Transverse colon (tissue), 4 donors: ENCODE measurements around the gene TUBB2A. TPM values are rescaled to one million over a fixed set of nuclear protein-coding genes. Genes with fewer than 3 reads are reported as not detected.
"Not testable (repeated sequence)": the region's sequence is repeated elsewhere in the genome, so short reads cannot be mapped to it uniquely, and the experiment has no call there.

Experiments
- DNase-seq: peaks from one replicate; pipeline ENCODE4 v3.0.0-alpha.2; 2019
- H3K27ac ChIP-seq, 4 donors: fragments of 200-600 bp; sonication (generic); 2 replicates each; pipeline ENCODE4 v1.5.1; 2016 to 2018; ENCODE audit warnings: inconsistent platforms in 4 of 4
- H3K27me3 ChIP-seq: fragments of 200-600 bp; sonication (generic); 2 replicates; pipeline ENCODE4 v1.5.1; 2017; ENCODE audit warnings: inconsistent platforms
- H3K36me3 ChIP-seq, 4 donors: fragments of 200-600 bp; sonication (generic); 2 replicates each; pipeline ENCODE4 v1.5.1; 2017 to 2019; ENCODE audit warnings: inconsistent platforms in 4 of 4
- H3K4me1 ChIP-seq, 4 donors: fragments of 200-600 bp; sonication (generic); 2 replicates each; pipeline ENCODE4 v1.5.1; 2017 to 2020; ENCODE audit warnings: inconsistent platforms in 4 of 4
- H3K4me3 ChIP-seq, 4 donors: fragments of 200-600 bp; sonication (generic); 1 replicate in 1 of 4; 2 replicates in 3 of 4; pipeline versions ENCODE4 v1.5.1 to v1.6.1; 2017 to 2019; ENCODE audit warnings: inconsistent platforms in 4 of 4
- H3K9me3 ChIP-seq, 2 donors: fragments of 200-600 bp; sonication (generic); 2 replicates each; pipeline ENCODE4 v1.5.1; 2017 to 2019; ENCODE audit warnings: inconsistent platforms in 2 of 2
- EP300 ChIP-seq: sonication (generic); formaldehyde crosslinking; IDR thresholded peaks from one replicate; pipeline ENCODE4 v1.6.1; 2017; ENCODE audit warnings: antibody characterized with exemption, low read depth
- POLR2A ChIP-seq: fragments of 450-650 bp; IDR thresholded peaks from one replicate; pipeline ENCODE4 v1.6.1; 2016; ENCODE audit warnings: antibody characterized with exemption, mild to moderate bottlenecking, moderate library complexity
- POLR2AphosphoS5 ChIP-seq, 3 donors: sonication (generic); formaldehyde crosslinking; IDR thresholded peaks; one replicate each; pipeline ENCODE4 v1.6.1; 2016; ENCODE audit warnings: antibody characterized with exemption in 3 of 3
- WGBS, 2 donors: methylation state at CpG; one replicate each; pipeline ENCODE4 v1.1.5; 2018; ENCODE audit warnings: low coverage in 1 of 2; 5-methylcytosine and 5-hydroxymethylcytosine counted together
- in situ Hi-C, 4 donors: fragments of 200-750 bp; cut with MboI; loops; one replicate each; pipeline versions ENCODE4 v1.15.0 to v1.15.1; 2017; ENCODE audit warnings: low sequenced_read_pairs in 3 of 4, low pct_ligation_motif_present in 1 of 4, low pct_unique_long_range_greater_than_20kb in 1 of 4
- intact Hi-C: fragments of 100-400 bp; cut with DNase I; formaldehyde crosslinking; loops from one replicate; pipeline ENCODE4 v1.15.1; 2023; ENCODE audit warnings: low total_unique reads
- total RNA-seq, 4 donors: library from RNA; depleted of rRNA; stranded (reverse); fragments of >200 nt; gene quantifications; one replicate each; pipeline ENCODE4 v1.1.0, GENCODE V29; 2016
- TF ChIP-seq, protein P1 (sequence below), 5 experiments: fragments of 200-600 bp in 3 of 5; fragments of 450-650 bp in 2 of 5; sonication (generic) in 3 of 5; IDR thresholded peaks; 1 replicate in 2 of 5; 2 replicates in 3 of 5; pipeline ENCODE4 v1.5.1; 2016 to 2017; ENCODE audit warnings: antibody characterized with exemption in 5 of 5, inconsistent platforms in 3 of 5, mild to moderate bottlenecking in 2 of 5, moderate library complexity in 1 of 5

The TUBB2A gene
- total RNA-seq, 4 donors from 2014 or later: 15.4 to 41.0 (median 29.4) TPM

- H3K9me3 ChIP-seq: no peaks in the 10 kb centered on the region
- no peaks in the 10 kb centered on the region for H3K4me1 ChIP-seq
- WGBS, 2 donors: 83 to 100% methylated on average over 1 to 2 of the region's 2 CpGs
- H3K27ac ChIP-seq: no peak overlapping the region
- in situ Hi-C loops (no loop called here), intact Hi-C loops (no loop called here)
- no peaks in the 10 kb centered on the region for H3K27me3 ChIP-seq
- H3K4me3 ChIP-seq: no peak overlapping the region
- TF ChIP-seq POLR2A (no peak), EP300 (no peak), POLR2AphosphoS5 (IDR thresholded peaks at IDR 0.05) (no peak)
- TF ChIP-seq, protein P1, sequence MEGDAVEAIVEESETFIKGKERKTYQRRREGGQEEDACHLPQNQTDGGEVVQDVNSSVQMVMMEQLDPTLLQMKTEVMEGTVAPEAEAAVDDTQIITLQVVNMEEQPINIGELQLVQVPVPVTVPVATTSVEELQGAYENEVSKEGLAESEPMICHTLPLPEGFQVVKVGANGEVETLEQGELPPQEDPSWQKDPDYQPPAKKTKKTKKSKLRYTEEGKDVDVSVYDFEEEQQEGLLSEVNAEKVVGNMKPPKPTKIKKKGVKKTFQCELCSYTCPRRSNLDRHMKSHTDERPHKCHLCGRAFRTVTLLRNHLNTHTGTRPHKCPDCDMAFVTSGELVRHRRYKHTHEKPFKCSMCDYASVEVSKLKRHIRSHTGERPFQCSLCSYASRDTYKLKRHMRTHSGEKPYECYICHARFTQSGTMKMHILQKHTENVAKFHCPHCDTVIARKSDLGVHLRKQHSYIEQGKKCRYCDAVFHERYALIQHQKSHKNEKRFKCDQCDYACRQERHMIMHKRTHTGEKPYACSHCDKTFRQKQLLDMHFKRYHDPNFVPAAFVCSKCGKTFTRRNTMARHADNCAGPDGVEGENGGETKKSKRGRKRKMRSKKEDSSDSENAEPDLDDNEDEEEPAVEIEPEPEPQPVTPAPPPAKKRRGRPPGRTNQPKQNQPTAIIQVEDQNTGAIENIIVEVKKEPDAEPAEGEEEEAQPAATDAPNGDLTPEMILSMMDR (IDR thresholded peaks at IDR 0.05): no peak
- no peak for DNase-seq
- no peaks in the 10 kb centered on the region for H3K36me3 ChIP-seq
Measured at GRCh38 chr6:3181105-3181504, 23.8 kb upstream of the TUBB2A start.

GRCh38 chr6:3179945-3180344, 22.6 kb upstream of the TUBB2A start:
- intact Hi-C loops, H3K9me3 ChIP-seq, DNase-seq, H3K4me3 ChIP-seq, in situ Hi-C loops, H3K36me3 ChIP-seq, H3K27ac ChIP-seq, H3K4me1 ChIP-seq, H3K27me3 ChIP-seq: not testable (repeated sequence)
- WGBS, 2 donors: 46% methylated on average over 4 of the region's 8 CpGs; no CpG with 5 or more reads in 1 of the 2 donors

DNA sequence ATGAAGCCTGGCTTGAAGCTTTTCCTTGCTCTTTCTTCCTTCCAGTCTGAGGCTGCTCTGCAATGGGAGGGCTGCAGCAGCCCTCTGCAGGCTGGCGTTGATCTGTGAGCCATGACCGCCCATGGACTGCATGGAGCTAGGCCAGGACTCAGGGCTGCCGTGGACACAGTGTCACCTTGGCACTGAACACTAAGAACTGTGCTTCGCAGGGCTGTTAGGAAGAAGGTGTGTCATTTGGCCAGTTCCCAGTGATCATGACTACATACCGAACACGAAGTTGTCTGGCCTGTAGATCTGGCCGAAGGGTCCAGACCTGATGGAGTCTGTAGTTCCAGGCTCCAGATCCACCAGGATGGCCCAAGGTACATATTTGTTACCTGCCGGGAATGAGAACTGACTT, 21.3 kb upstream of the TUBB2A start:
- H3K4me1 ChIP-seq, in situ Hi-C loops, intact Hi-C loops, DNase-seq, H3K36me3 ChIP-seq, H3K27ac ChIP-seq, H3K4me3 ChIP-seq, H3K9me3 ChIP-seq, H3K27me3 ChIP-seq: not testable (repeated sequence)
- 69 to 74% methylated on average over 4 to 5 of the region's 8 CpGs for WGBS, 2 donors

GRCh38 chr6:3176562-3177355, 19.4 kb upstream of the TUBB2A start:
- Histone ChIP-seq H3K27me3 (no peaks in the 10 kb centered on the region), H3K4me1 (no peaks in the 10 kb centered on the region), H3K27ac (no peak overlapping the region), H3K4me3 (no peak overlapping the region), H3K9me3 (no peaks in the 10 kb centered on the region), H3K36me3 (no peaks in the 10 kb centered on the region)
- in situ Hi-C loops (no loop called here), intact Hi-C loops (no loop called here)
- DNase-seq: no peak
- TF ChIP-seq, protein P1 (IDR thresholded peaks at IDR 0.05): no peak
- TF ChIP-seq EP300 (no peak), POLR2A (no peak), POLR2AphosphoS5 (IDR thresholded peaks at IDR 0.05) (no peak)
- 30 to 90% methylated on average over 2 to 21 of the region's 22 CpGs for WGBS, 2 donors

- Histone ChIP-seq H3K27ac (no peak overlapping the region), H3K4me1 (no peaks in the 10 kb centered on the region), H3K27me3 (no peaks in the 10 kb centered on the region), H3K4me3 (no peak overlapping the region), H3K36me3 (no peaks in the 10 kb centered on the region), H3K9me3 (no peaks in the 10 kb centered on the region)
- in situ Hi-C loops: no loop called here
- TF ChIP-seq EP300: no peak
- TF ChIP-seq POLR2A: no peak
- TF ChIP-seq, protein P1 (IDR thresholded peaks at IDR 0.05): no peak
- intact Hi-C loops: no loop called here
- 69 to 83% methylated on average over 3 to 11 of the region's 11 CpGs for WGBS, 2 donors
- DNase-seq: no peak
Measured at GRCh38 chr6:3175715-3176402, 18.5 kb upstream of the TUBB2A start.

GRCh38 chr6:3173636-3174089, 16.3 kb upstream of the TUBB2A start:
- H3K9me3 ChIP-seq, in situ Hi-C loops, H3K27ac ChIP-seq, H3K4me1 ChIP-seq, H3K4me3 ChIP-seq, H3K36me3 ChIP-seq, H3K27me3 ChIP-seq, intact Hi-C loops, DNase-seq: not testable (repeated sequence)
- 92 to 96% methylated on average over 9 to 11 of the region's 11 CpGs for WGBS, 2 donors

DNA sequence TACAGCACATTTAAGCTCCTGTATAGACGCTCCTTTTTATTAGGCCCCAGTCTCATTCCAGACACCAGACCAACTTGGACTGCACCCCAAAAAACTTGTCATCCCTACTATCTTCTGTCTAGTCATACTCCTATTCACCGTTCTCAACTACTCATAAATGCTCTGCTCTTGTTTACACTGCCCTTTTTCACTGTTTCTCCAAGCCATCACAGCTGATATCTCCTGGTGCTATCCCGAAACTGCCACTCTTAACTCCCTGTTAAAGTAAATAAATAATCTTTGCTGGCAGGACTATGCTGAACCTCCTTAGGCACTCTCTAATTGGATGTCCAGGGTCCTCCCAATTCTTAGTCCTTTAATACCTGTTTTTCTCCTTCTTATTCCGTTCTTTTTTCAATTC, 15.4 kb upstream of the TUBB2A start:
- H3K4me1 ChIP-seq, H3K36me3 ChIP-seq, H3K27me3 ChIP-seq, H3K4me3 ChIP-seq, DNase-seq, in situ Hi-C loops, H3K9me3 ChIP-seq, intact Hi-C loops, H3K27ac ChIP-seq: not testable (repeated sequence)
- WGBS, 2 donors: 77 to 88% methylated on average over 4 of the region's 4 CpGs
